Stimulated activated CD8-positive, alpha-beta memory T cell treated with anti-CD3 and anti-CD28 coated beads, Interleukin-12 subunit alpha, Interleukin-12 subunit beta, amount 100 ng/mL, for 4 hours (primary cell): Measurements from ENCODE around the gene U2SURP.
"Not testable (repeated sequence)": the region's sequence is repeated elsewhere in the genome, so short reads cannot be mapped to it uniquely, and the experiment has no call there.

Experiments
- DNase-seq: peaks from one replicate; pipeline ENCODE4 v3.0.0-alpha.2; 2020; ENCODE audit warnings: low read depth

The U2SURP gene

DNA sequence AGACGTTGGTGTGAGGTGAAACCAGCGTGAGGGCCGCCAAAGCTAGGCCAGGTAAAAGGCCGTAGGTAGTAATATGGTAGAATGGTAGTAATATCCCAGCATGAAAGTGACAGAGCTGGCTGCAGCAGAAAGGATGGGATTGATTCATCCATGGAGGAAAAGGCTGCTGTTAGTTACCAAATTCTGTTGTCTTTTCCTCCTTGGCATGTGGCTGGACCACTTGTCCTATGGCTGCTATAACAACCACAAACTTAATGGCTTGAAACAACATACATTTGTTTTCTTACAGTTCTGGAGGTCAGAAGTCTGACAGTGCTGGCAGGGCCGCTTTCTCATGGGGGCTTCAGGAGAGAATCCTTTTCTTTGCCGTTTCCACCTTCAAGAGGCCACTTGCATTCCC lies 70.4 kb downstream of the U2SURP start:
- DNase-seq = no peak

DNA sequence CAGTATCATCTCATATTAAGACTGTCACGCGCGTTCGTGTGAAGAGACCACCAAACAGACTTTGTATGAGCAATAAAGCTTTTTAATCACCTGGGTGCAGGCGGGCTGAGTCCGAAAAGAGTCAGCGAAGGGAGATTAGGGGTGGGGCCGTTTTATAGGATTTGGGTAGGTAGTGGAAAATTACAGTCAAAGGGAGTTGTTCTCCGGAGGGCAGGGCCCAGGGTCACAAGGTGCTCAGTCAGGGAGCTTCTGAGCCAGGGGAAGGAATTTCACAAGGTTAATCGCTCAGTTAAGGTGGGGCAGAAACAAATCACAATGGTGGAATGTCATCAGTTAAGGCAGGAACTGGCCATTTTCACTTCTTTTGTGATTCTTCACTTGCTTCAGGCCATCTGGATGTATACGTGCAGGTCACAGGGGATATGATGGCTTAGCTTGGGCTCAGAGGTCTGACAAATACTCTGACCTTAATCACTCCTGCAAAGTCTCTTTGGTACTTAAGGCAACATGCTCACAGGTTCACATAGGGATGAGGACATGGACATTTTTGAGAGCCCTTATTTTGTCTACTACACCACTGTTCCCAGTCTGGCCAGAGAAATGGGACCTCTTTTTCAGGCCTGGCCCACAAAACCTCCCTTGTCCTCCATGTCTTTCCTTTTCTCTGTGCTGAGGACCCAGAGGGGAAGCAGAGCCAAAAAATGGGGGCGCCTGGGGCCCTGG lies 71.1 kb downstream of the U2SURP start:
- not testable (repeated sequence) for DNase-seq

DNA sequence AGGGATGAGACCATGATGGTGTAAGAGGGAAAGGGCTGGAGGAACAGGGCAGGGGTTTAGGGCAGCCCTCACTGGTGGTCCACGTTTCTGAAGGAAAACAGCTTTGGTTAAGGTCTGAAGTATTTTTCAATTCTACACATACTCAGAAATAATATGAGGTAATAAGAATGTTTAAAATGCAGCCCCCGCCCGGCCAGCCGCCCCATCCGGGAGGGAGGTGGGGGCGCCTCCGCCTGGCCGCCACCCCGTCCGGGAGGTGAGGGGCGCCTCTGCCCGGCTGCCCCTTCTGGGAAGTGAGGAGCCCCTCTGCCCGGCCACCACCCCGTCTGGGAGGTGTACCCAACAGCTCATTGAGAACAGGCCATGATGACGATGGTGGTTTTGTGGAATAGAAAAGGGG lies 72.2 kb downstream of the U2SURP start:
- not testable (repeated sequence) for DNase-seq

DNA sequence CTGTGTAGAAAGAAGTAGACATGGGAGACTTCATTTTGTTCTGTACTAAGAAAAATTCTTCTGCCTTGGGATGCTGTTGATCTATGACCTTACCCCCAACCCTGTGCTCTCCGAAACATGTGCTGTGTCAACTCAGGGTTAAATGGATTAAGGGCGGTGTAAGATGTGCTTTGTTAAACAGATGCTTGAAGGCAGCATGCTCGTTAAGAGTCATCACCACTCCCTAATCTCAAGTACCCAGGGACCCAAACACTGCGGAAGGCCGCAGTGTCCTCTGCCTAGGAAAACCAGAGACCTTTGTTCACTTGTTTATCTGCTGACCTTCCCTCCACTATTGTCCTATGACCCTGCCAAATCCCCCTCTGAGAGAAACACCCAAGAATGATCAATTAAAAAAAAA lies 72.6 kb downstream of the U2SURP start:
- DNase-seq = not testable (repeated sequence)

DNA sequence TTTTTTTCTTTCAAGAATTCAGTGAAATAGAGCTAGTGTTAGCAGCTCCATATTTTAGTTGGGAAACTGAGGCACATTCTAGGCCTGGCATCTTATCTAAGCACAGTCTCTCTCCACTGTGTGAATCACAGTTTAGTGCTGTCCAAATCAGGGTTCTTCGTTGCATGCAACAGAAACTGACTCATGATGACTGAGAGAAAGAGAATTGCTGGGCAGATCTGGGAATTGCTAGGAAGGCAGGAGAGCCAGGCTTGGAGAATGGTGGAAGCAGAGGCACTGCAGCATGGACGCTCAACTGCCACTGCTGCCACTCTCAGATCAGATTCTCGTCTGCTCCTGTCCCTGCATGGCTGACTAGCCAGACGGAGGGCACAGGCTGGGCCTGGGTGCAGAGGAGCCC lies 77.5 kb downstream of the U2SURP start:
- DNase-seq = no peak

DNA sequence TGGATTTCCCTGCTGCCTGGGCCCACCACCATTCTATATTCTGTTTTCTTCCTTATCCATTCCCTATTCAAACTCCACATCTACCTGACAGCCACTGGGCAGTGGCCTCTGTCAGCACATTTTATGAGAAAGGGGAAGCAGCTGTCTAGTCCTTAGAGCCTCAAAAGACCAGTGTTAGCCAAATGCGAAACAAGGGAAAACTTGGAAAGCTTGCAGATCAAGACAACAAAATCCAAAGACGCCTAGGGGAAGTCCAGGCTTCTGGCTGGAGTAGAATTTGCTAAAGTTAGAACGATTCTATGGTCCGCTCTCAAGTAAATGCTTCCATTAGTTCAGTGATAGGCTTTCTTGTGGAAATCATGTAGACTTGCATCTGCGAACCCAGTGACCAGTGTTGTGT lies 78.8 kb downstream of the U2SURP start:
- DNase-seq = no peak

DNA sequence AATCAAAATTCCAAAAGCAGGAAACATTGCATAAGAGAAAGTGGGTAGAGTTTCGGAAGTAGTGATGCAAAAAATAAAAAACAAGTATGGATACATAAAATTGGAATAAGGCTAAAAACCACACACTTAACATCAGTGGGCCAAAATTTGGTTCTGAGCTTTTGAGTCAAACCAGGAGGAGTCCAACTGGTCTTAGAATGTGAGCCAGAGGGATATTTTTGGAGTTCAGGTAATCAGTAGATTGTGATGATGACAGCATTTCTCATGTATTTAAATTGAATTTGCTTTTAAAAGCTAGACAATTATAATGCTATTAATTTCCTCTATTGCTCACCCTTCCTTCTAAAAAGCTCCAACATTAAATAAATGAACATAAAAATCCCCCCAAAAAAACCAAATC lies 80.0 kb downstream of the U2SURP start:
- DNase-seq = no peak

DNA sequence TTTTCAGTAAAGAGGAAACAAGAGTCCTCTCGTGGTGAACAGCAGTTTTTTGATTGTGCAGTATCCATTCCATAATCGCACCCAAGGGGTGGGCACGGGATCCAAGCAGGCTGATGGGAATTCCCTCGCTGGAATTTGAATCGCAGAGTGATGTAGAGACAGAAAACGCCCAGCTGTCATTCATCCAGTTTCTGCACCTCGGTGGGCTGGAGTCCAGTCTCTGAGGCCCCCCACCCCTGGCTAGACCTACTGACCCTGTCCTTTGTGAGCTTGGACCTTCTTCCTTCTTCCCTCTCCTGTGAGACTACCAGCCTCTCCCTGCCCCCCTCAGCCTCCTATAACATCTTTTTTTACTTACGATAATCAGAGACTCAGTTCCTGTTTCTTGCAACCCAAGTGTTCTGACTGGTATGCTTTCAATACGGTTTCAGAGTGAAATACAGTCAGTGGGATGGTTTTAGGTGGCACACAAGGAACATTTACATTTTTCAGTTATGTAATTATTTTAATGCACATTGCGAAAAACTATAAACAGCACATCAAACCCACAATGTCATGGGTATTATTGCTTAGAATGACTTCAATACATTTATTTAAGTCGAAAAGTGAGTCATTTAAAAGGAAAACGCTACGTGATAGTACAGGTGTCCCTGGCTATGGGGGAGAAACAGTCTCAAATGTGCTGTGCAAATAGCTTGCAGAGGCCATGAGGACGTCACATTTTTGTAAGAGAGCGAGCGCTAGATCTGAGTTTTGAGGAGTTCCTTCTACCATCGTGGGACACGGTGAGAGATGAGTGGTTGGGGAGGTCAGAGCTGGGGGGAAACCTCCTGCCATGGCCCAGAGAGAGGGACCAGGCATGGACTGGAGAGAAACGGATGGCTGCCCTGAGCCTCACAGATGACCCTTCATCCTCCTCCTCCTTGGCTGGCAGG lies 80.7 kb downstream of the U2SURP start:
- no peak for DNase-seq

DNA sequence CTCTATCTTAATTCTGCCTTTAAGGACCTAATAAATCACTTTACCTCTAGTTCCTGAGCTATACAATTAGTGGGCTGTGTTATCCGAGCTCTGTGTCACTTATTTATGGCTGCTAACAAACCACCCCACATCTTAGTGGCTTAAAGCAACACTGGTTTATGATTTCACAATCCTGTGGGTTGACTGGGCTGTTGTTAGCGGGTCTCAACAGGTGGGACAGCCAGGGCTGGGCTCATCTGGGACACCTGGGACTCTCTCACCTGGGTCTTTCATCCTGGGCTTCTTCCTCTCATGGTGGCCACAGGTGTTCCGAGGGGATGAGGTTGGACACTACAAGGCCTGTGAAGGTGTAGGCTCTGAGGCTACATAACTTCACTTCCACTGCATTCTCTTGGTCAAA lies 82.4 kb downstream of the U2SURP start:
- DNase-seq = no peak

DNA sequence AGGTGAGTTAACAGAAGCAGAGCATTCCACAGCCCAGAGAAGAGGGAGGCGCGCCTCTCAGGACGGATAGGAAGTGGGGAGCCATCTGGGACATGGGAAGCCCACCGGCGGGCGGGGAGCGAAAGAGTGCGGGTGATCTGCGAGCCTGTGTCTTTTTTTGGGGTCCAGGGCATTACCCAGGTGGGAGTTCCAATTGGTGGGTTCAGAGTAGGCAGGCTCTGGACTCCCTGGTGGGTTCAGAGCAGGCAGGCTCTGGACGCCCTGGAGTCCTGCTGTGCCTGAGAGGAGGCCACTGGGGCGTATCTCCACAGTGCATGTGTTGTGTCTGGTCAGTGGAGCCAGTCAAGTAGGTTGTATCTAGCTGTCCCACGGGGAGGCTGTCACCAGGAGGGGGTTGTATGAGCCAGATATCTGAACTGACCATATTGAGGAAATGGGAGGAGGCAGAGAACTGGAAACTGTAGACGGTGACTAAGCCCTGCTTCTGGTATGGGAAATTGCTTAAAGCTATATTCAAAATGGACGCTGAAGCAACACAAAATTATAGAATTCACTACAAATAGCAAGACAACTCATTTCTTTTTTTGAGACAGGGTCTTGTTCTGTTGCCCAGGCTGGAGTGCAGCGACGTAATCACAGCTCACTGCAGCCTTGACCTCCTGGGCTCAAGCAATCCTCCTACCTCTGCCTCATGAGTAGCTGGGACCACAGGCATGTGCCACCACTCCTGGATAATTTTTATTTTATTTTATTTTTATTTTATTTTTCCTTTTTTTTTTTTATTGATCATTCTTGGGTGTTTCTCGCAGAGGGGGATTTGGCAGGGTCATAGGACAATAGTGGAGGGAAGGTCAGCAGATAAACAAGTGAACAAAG lies 83.7 kb downstream of the U2SURP start:
- DNase-seq = no peak

DNA sequence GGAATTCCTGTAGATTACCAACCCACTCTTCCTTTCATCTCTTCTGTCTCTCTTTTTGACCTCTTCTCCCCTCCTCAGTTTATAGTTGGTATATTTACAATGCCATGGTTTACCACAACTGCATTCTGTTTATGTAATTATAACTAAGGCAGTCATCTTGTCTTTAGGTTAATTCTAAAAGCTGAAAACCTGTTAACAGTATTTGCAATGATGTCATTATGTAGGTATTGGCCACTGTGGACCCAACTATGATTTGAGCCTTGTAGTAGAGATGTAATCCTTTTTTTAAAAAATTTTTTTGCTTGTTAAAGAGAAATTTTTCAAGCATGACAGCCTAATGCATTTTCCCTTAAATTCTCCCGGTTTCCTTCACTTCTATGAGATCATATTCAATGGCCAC lies 87.5 kb downstream of the U2SURP start:
- DNase-seq = no peak

DNA sequence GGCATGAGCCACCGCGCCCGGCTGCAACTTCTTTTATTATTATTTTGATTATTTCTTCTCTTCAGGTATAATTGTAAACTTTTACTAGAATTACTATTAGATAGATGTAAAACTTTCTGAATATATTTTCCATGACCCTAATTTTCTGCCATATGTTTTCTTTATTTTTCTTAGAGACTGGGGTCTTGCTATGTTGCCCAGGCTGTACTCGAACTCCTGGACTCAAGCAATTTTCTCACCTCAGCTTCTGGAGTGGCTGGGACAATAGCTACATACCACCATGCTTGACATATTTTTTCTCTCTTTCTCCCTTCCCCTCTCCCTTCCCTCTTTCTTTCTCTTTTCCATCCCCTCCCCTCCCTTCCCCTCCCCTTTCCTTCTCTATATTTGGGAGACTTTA lies 88.6 kb downstream of the U2SURP start:
- DNase-seq = no peak

DNA sequence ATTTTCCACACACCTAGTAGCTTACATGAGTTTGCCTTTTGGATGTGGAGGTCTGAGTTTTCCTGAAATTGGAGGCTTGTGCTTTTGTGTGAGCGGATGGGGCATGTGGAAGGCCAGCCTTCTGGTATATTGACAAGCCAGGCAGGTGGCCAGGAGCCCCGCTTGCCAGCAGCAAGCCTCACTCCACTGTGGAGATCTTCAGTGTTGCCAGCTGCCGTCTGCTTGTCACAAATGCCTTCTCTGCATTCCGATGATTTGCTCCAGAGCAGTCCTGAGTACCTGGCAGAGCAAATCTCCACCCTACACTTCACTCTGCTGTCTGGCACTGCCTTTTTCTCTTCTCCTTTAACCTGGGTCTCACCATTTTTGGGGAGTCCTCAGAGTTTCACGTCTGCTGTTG lies 89.1 kb downstream of the U2SURP start:
- DNase-seq = no peak

DNA sequence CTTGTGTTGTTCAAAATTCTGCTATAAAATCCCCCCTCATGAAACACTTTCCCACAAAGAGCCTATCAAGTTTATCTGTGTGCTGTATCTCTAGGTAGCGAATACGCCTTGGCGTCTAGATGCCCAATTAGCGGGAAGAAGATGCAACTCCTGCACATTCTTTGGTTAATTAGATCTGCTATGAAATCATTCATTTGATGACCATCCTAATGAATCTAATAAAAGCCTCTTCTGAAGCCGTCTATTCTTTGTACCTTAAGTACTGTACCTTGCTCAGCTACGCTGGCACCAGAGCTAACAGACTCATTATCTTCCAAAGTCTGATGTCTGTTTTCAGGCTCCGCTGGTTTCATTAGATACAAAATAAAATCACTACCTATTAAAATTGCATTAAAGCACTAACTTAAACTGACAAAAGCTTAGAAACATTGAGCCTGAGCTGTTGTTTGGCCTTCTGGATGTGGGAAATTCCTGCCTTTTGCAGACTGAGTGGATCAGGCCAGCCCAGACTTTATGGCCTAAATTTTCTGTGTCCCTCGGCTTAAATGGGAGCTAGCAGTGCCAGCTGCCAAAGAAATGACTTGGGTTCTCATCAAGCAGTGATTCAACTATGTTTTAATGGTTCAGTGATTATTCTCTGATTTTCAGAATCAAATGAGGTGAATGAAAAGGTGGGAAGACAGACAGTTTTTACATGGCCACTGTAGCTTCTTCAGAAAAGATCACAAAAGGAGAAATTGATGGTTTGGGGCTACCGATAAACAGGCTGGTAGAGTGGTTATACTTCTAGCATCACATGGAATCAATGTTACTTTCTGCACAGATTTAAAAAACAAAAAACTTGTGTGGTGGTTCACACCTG lies 89.8 kb downstream of the U2SURP start:
- no peak for DNase-seq

DNA sequence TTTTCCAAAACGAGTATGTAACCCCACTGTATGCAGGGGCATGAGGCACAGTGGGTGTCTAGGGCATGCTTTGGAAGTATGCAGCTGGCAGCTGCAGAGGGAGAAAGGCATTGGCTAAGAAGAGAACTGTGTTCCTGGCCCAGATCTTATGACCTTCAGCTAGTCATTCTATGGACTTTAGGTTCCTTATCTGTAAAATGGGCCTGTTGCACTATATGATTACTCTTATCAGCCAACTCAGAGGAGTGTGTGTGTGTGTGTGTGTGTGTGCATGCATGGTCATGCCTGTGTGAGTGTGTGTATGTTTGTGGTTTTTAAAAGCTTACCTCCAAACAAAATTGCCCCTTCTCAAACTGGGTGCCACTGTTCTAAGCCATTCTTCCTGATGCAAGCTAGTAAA lies 90.8 kb downstream of the U2SURP start:
- DNase-seq = no peak

DNA sequence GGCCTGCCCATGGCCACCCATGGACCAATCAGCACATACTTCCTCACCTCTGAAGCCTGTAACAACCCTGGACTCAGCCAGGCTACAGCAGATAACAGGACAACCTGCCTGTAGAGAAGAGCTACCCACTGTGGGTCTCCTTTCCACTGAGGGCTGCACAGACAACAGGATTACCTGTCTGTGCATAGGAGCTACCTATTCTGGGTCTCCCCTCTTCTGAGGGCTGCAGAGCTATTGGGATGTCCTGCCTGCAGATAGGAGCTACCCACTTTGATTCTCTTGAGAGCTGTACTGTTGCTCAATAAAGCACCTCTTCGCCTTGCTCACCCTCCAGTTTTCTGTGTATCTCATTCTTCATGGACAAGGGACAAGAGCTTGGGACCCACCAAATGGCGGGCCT lies 94.4 kb downstream of the U2SURP start:
- no peak for DNase-seq

DNA sequence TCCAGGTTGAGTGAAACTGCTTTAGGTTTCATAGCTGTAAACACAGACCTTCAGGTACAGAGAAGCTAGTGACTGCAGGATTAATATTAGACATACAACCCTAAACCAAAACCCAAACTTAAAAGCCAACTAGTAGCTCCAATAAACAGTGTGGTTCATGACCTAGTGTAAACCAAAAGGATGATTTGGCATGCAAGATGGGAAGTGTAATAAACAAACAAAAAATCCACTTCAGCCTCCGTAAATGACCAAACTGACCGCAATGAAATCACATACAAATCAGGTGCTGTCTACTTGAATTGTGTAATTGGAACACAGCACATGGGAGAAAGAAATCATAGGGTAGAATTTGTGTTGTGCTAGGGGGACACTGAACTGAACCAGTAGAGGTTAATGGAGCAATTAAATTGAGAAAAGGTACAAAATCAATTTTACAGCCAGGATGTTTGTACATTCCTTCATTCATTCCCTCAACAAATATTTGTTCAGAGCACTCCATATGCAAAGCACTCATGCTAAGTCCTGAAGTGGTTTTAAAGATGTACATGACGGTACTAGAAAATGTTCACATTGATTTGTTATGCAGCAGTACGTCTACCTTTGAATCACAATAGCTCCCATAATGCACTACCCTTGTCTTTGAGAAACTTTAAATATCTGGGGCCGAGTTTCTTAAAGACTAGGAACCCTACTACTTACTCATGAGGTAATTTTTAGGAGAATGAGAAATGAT lies 96.8 kb downstream of the U2SURP start:
- DNase-seq = no peak

DNA sequence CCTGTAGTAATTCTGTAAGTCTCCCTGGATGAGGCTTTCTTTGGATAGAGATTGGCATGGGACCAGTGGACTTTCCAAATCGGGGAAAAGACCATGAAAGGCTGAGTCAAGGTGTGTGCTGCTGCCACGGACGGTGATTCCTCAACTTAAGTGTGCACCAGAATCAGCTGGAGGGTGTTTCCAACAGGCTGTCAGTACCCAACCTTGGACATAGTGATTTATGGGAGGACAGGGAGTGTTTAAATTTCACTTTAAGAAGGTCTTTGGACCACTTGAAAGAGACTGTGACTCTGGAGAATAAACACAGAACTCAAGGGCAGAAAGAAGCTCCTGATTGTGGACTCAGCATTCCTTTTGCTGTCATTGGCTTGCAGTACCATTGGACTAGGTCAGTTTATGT lies 97.8 kb downstream of the U2SURP start:
- DNase-seq = no peak

DNA sequence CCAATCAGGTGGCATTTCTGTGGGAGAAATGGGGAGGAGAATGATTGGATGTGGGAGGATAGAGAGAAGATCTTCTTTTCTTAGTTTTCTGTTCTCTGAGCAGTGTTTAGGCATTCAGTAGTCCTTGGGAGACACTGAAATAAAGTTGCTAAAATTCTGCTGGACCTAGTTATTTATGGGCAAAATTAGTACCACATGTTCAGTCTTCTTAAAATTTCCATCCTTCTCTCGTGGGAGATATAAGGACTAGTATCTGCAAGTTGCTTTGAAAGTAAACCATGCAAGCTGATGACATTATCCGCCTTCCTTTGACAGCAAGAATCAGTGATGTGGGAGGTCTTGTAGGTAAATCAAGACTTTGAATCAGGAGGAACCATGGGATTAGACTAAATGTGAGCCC lies 98.3 kb downstream of the U2SURP start:
- DNase-seq = no peak

DNA sequence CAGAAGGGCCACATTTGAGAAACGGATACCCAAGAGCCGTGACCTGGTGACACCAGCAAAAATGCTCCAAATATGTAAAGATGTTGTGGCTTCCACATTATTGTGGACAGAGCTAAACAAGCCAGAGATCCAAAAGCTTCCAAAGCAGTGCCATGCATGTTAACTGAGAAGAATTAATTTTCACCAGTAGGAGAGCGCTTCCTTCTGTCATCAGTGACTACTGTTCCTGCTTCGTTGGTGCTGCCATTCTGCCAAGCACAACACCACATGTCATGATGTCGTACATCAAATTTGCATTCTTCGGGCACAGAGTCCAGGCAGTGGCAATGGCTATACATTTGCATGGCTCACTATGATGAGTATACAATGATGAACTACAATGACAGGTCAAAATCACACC lies 99.1 kb downstream of the U2SURP start:
- DNase-seq = no peak
